Cardiac fibroblast (primary cell): ENCODE data around the gene NACA.
"Not testable (repeated sequence)": the region's sequence is repeated elsewhere in the genome, so short reads cannot be mapped to it uniquely, and the experiment has no call there.

Source experiments
- DNase-seq, 2 donors: peaks; one replicate each; pipeline versions ENCODE4 v3.0.0 to v3.0.0-alpha.2; 2010; ENCODE audit warnings: low read depth in 2 of 2
- H3K4me3 ChIP-seq, 2 donors: replicated peaks in 1 of 2; 1 replicate in 1 of 2; 2 replicates in 1 of 2; pipeline ENCODE4 v1.5.1; 2011; ENCODE audit warnings: low read depth in 2 of 2, low read length in 2 of 2, mild to moderate bottlenecking in 2 of 2, moderate library complexity in 1 of 2
- TF ChIP-seq, protein P1 (sequence below): IDR thresholded peaks from one replicate; pipeline ENCODE4 v1.5.1; 2011; ENCODE audit warnings: low read depth, mild to moderate bottlenecking, low read length, inconsistent platforms

Gene NACA

GRCh38 chr12:56763753-56764657 is 38.9 kb upstream of the NACA start:
- H3K4me3 ChIP-seq = no peak overlapping the region
- TF ChIP-seq, protein P1, sequence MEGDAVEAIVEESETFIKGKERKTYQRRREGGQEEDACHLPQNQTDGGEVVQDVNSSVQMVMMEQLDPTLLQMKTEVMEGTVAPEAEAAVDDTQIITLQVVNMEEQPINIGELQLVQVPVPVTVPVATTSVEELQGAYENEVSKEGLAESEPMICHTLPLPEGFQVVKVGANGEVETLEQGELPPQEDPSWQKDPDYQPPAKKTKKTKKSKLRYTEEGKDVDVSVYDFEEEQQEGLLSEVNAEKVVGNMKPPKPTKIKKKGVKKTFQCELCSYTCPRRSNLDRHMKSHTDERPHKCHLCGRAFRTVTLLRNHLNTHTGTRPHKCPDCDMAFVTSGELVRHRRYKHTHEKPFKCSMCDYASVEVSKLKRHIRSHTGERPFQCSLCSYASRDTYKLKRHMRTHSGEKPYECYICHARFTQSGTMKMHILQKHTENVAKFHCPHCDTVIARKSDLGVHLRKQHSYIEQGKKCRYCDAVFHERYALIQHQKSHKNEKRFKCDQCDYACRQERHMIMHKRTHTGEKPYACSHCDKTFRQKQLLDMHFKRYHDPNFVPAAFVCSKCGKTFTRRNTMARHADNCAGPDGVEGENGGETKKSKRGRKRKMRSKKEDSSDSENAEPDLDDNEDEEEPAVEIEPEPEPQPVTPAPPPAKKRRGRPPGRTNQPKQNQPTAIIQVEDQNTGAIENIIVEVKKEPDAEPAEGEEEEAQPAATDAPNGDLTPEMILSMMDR = no peak
- DNase-seq = peak; percentile 23 to 38

- DNase-seq = no peak
- TF ChIP-seq, protein P1 = no peak
- H3K4me3 ChIP-seq = no peak overlapping the region
These were observed 36.7 kb upstream of the NACA start for GRCh38 chr12:56761812-56762211.

DNA sequence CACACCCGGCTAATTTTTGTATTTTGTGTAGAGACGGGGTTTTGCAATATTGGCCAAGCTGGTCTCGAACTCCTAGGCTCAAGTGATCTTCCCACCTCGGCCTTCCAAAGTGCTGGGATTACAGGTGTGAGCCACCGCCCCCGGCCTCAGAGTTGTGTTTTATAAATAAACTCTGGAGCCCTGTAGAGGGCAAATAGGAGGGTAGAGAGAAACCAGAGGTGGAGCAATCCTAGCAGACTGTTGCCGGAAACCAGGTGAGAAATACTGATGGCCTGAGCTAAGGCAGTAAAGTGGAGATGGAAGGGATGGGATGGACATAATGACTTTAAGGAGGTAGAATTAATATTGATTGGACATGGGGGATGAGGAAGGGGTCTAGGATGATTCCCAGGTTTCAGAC is 35.4 kb upstream of the NACA start:
- TF ChIP-seq, protein P1 = no peak
- no peak overlapping the region for H3K4me3 ChIP-seq
- DNase-seq = no peak

DNA sequence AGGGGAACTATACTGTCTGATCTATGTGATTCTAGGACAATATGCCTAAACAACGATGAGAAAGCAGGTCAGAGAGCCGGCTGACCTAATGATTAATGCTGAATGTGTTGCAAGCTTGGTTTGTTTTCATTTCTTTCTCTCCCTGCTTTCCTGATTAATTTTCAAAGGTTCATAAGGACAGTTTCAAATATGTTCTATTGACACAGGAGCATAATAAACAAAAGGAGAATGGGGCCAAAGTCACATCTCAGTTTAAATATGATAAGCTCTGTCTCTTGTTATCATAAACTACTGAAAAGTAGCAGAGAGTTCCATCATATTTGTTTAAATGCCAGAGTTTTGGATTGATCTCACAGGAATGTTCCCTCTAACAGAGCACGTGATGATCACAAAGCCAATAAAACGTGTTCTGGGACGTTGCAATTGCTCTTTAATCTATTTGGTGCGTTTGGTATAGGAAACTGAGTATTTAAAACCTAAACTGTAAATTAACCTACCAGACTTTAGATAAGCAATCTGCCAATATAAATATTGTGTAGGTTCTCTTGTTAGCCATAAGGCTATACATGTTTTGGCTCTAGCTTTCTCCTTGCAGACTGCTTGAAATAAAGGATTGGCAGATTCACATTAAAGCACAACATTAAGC is 34.3 kb upstream of the NACA start:
- TF ChIP-seq, protein P1 = no peak
- DNase-seq = peak in 1 of 2 donors; percentile 45
- H3K4me3 ChIP-seq = no peak overlapping the region

DNA sequence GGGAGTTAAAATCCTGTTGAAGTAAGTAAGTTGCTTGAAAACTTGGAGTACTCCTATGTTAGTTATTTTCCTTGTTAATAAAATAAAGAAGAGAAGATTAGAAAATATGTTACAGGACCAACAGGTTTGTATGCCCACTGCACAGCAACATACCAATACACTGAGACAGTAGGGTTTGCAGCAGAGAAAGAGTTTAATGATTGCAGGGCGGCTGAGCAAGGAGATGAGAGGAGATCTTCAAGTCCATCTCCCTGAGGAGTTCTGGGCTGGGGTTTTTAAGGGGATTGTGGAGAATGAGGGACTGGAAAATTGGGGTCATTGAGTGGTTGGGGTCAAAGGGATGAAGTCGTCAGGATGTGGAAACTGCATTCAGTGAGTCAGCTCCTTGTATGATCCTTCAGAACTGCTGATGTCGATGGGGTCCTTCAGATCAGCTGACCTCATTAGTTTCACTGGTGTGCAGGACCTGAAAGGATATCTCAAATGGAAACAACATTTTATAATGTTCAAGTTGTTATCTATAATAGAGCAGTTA is 33.7 kb upstream of the NACA start:
- DNase-seq = peak in 1 of 2 donors; percentile 22
- TF ChIP-seq, protein P1 = no peak
- H3K4me3 ChIP-seq = no peak overlapping the region

- DNase-seq, H3K4me3 ChIP-seq: not testable (repeated sequence)
These were observed 32.9 kb upstream of the NACA start for GRCh38 chr12:56757971-56758370.

GRCh38 chr12:56753566-56753965 is 28.5 kb upstream of the NACA start:
- DNase-seq = no peak
- TF ChIP-seq, protein P1 = no peak
- no peak overlapping the region for H3K4me3 ChIP-seq
